ENCODE data around the gene NOP10. TPM values are rescaled to one million over a fixed set of nuclear protein-coding genes. Genes with fewer than 3 reads are reported as not detected.
"Not testable (repeated sequence)": the region's sequence is repeated elsewhere in the genome, so short reads cannot be mapped to it uniquely, and the experiment has no call there.

Gene NOP10
- 100 to 1,000 TPM in 2 of 3 donors, 10 to 100 TPM in 1; 90.6 to 129 (median 115) TPM for total RNA-seq
- long read RNA-seq, donor 1, transcript NOP10-201 (2 exons, 554 nt), result major isoform, 47 of 50 reads
- long read RNA-seq, donor 1, partial matches to known transcripts, result 0 of 50 reads
- long read RNA-seq, donor 1, other reads (novel, unspliced or antisense), result 3 of 50 reads
- long read RNA-seq, donor 2, transcript NOP10-201 (2 exons, 554 nt), result major isoform, 86 of 86 reads
- long read RNA-seq, donor 2, partial matches to known transcripts, result 0 of 86 reads
- long read RNA-seq, donor 2, other reads (novel, unspliced or antisense), result 0 of 86 reads

- Histone ChIP-seq H3K4me1 (ENCODE audit: low read depth) (no peaks in the 10 kb centered on the region), H3K36me3 (ENCODE audit: low read depth) (no peaks in the 10 kb centered on the region), H3K9me3 (no peaks in the 10 kb centered on the region), H3K4me3 (peak within 1 kb of the TSS; percentile 68)
- TF ChIP-seq CTCF (IDR thresholded peaks at IDR 0.05), result peak; percentile 92
- ATAC-seq (peak; percentile 99), DNase-seq (peak; percentile 93 to 95 (median 94))
- intact Hi-C loops (cut with DNase I, micrococcal nuclease), result loop anchor here in 1 of 2 donors (2.0 kb wide), 1 partner anchor 24 kb away; the partner anchor contains the start of gene LPCAT4
Observed at GRCh38 chr15:34342737-34343575, at the start of gene NOP10, which contains the start of gene NUTM1. Gene NOP10, minus strand, starts transcription at chr15:34343136. Its CDS starts 63 bp downstream, at chr15:34343073. Gene NUTM1, plus strand, starts transcription at chr15:34343315. Its CDS starts 382 bp downstream, at chr15:34343697.

- not testable (repeated sequence) for ATAC-seq
Observed at GRCh38 chr15:34389594-34390086, 46.7 kb upstream of the NOP10 start.

GRCh38 chr15:34381829-34382521, 39.0 kb upstream of the NOP10 start:
- H3K36me3 ChIP-seq (ENCODE audit: low read depth); ATAC-seq; H3K4me1 ChIP-seq (ENCODE audit: low read depth); H3K4me3 ChIP-seq; H3K9me3 ChIP-seq; intact Hi-C loops (cut with DNase I, micrococcal nuclease); DNase-seq: not testable (repeated sequence)

More at GRCh38 chr15:34389594-34390086, 46.7 kb upstream of the NOP10 start:
- H3K36me3 ChIP-seq (ENCODE audit: low read depth); intact Hi-C loops (cut with DNase I, micrococcal nuclease); H3K9me3 ChIP-seq; H3K4me3 ChIP-seq; H3K4me1 ChIP-seq (ENCODE audit: low read depth); DNase-seq: not testable (repeated sequence)

- intact Hi-C loops (cut with DNase I, micrococcal nuclease); ATAC-seq; H3K4me3 ChIP-seq; H3K9me3 ChIP-seq; H3K4me1 ChIP-seq (ENCODE audit: low read depth); DNase-seq; H3K36me3 ChIP-seq (ENCODE audit: low read depth): not testable (repeated sequence)
Observed at GRCh38 chr15:34380491-34380890, 37.6 kb upstream of the NOP10 start.

GRCh38 chr15:34376856-34377255, 33.9 kb upstream of the NOP10 start:
- intact Hi-C loops (cut with DNase I, micrococcal nuclease), result no loop called here
- ATAC-seq (no peak), DNase-seq (no peak)
- H3K4me1 ChIP-seq (ENCODE audit: low read depth), result no peaks in the 10 kb centered on the region
- no peaks in the 10 kb centered on the region for H3K9me3 ChIP-seq
- no peak for TF ChIP-seq CTCF (IDR thresholded peaks at IDR 0.05)
- H3K36me3 ChIP-seq (ENCODE audit: low read depth), result no peaks in the 10 kb centered on the region
- no peak overlapping the region for H3K4me3 ChIP-seq

GRCh38 chr15:34375541-34375940, 32.6 kb upstream of the NOP10 start:
- H3K4me3 ChIP-seq; H3K36me3 ChIP-seq (ENCODE audit: low read depth); H3K4me1 ChIP-seq (ENCODE audit: low read depth); DNase-seq; intact Hi-C loops (cut with DNase I, micrococcal nuclease); ATAC-seq; H3K9me3 ChIP-seq: not testable (repeated sequence)

- no peak for TF ChIP-seq CTCF (IDR thresholded peaks at IDR 0.05)
- Histone ChIP-seq H3K4me3 (no peak overlapping the region), H3K4me1 (ENCODE audit: low read depth) (no peaks in the 10 kb centered on the region), H3K36me3 (ENCODE audit: low read depth) (no peaks in the 10 kb centered on the region), H3K9me3 (no peaks in the 10 kb centered on the region)
- ATAC-seq (no peak), DNase-seq (no peak)
- intact Hi-C loops (cut with DNase I, micrococcal nuclease), result no loop called here
Observed at GRCh38 chr15:34374816-34375215, 31.9 kb upstream of the NOP10 start.
